Neutrophil (primary cell): ENCODE results near the gene TAAR5.

Source experiments
- H3K27ac ChIP-seq: fragments of 200-600 bp; sonication (generic); 2 replicates; pipeline ENCODE4 v1.5.1; 2016; ENCODE audit warnings: mild to moderate bottlenecking, moderate library complexity
- H3K27me3 ChIP-seq: fragments of 200-600 bp; sonication (generic); 2 replicates; pipeline ENCODE4 v1.6.0; 2016; ENCODE audit warnings: mild to moderate bottlenecking
- H3K36me3 ChIP-seq: fragments of 200-600 bp; sonication (generic); 2 replicates; pipeline ENCODE4 v1.5.1; 2017
- H3K4me1 ChIP-seq, 2 experiments: fragments of 200-600 bp in 1 of 2; sonication (generic) in 1 of 2; 1 replicate in 1 of 2; 2 replicates in 1 of 2; pipeline versions ENCODE4 v1.5.1 to v1.6.1; 2013 to 2016; ENCODE audit warnings: low read depth in 1 of 2, low read length in 1 of 2, mild to moderate bottlenecking in 1 of 2, moderate library complexity in 1 of 2; ENCODE audit not compliant: control insufficient read depth in 1 of 2, insufficient read depth in 1 of 2
- H3K4me3 ChIP-seq, 2 experiments: fragments of 200-600 bp in 1 of 2; sonication (generic) in 1 of 2; 1 replicate in 1 of 2; 2 replicates in 1 of 2; pipeline ENCODE4 v1.5.1; 2013 to 2016; ENCODE audit warnings: low read depth in 1 of 2, low read length in 1 of 2, mild to moderate bottlenecking in 1 of 2, moderate library complexity in 1 of 2
- H3K9me3 ChIP-seq: fragments of 200-600 bp; sonication (generic); 2 replicates; pipeline ENCODE4 v1.5.1; 2016
- TF ChIP-seq, protein P1 (sequence below): fragments of 200-600 bp; sonication (generic); IDR thresholded peaks from 2 replicates; pipeline ENCODE4 v1.5.1; 2016; ENCODE audit warnings: antibody characterized with exemption

Gene TAAR5

DNA sequence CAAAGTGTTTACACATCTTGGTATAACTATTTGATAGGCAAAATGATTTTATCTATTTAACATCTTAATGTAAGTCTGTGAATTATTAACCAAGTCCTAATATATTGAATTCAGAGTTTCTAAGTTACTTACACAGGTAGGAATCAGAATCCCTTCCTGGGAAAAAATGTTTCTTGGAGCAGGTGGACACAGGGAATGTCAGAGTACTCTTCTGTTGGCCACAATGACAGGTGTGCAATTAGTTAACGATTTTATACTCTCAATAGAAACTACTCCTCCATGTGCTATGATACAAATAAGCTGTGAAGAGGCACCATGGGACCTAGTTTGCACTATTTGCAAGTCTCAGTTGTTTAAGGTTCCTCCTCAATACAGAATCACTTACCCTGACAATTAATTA lies 821 bp upstream of the TAAR5 start:
- TF ChIP-seq, protein P1, sequence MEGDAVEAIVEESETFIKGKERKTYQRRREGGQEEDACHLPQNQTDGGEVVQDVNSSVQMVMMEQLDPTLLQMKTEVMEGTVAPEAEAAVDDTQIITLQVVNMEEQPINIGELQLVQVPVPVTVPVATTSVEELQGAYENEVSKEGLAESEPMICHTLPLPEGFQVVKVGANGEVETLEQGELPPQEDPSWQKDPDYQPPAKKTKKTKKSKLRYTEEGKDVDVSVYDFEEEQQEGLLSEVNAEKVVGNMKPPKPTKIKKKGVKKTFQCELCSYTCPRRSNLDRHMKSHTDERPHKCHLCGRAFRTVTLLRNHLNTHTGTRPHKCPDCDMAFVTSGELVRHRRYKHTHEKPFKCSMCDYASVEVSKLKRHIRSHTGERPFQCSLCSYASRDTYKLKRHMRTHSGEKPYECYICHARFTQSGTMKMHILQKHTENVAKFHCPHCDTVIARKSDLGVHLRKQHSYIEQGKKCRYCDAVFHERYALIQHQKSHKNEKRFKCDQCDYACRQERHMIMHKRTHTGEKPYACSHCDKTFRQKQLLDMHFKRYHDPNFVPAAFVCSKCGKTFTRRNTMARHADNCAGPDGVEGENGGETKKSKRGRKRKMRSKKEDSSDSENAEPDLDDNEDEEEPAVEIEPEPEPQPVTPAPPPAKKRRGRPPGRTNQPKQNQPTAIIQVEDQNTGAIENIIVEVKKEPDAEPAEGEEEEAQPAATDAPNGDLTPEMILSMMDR, result no peak
- no peaks in the 10 kb centered on the region for H3K9me3 ChIP-seq
- H3K4me3 ChIP-seq, result no peak overlapping the region
- peaks cover 62 to 80% of the 10 kb centered on the region in 2 experiments for H3K4me1 ChIP-seq
- H3K36me3 ChIP-seq, result no peaks in the 10 kb centered on the region
- no peak overlapping the region for H3K27ac ChIP-seq
- H3K27me3 ChIP-seq, result no peaks in the 10 kb centered on the region

DNA sequence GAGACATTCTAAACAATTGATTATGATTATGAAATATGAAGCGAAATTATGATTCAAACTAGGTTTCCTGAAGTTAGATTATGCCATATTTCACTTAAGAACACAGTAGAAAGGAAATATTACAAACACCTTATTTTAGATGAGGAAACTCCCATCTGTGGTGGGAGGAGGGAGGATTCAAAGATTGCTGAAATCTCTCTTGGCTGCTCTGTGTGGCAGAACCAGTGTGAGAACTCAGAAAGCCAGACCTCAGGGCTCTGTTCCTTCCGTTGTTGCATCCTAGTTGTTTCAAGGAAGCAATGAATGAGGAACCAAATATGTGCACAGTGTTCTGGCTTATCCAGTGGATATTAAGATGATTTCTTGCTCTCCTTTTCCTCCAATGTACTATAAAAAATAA lies 2.1 kb downstream of the TAAR5 start:
- Histone ChIP-seq H3K4me1 (peaks cover 51 to 67% of the 10 kb centered on the region in 2 experiments), H3K27ac (peak overlapping the region; percentile 61)
- TF ChIP-seq, protein P1, result no peak

DNA sequence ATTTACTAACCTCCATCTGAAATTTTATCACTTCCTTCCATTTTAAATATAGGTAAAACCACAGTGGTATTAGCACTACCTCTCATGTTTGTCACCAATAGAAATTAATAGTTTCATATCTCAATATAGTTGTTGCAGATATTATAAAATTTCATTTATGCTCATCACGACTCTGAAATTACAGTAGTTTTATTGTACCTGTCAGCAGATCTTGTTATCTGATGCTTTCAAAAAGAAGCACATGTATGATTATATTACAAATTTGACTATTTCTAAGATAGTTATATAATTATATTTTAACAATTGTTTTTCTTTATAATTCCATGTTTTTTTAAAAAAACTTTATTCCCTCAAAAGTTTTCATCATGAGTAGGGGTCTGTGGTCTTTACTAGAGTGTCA lies 4.8 kb downstream of the TAAR5 start:
- Histone ChIP-seq H3K4me3 (no peak overlapping the region), H3K27ac (no peak overlapping the region), H3K4me1 (peaks cover 27 to 39% of the 10 kb centered on the region in 2 experiments), H3K9me3 (no peaks in the 10 kb centered on the region), H3K27me3 (peaks cover 17% of the 10 kb centered on the region), H3K36me3 (no peaks in the 10 kb centered on the region)
- TF ChIP-seq, protein P1, result no peak

More for the DNA sequence above, 2.1 kb downstream of the TAAR5 start:
- H3K9me3 ChIP-seq, result no peaks in the 10 kb centered on the region
- H3K36me3 ChIP-seq, result no peaks in the 10 kb centered on the region
- peaks cover 6% of the 10 kb centered on the region for H3K27me3 ChIP-seq
- H3K4me3 ChIP-seq, result no peak overlapping the region

DNA sequence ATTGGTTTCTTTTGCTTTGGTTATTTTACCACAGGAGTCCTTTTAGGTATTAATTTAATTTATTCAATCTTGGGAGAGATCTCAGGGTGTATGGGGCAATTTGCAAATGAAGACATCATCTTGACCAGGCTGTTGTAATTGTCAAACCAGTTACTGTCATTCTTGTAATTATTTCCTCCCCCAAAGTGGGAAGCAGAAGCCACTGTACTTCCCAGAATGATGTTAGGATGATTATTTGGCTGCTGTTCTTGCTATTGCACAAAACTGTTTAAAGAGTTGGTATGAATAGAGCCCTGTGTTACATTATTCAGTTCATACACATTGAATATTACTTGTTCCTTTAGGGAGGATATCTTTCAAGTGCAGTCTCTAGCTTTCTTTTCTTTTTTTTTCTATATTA lies 17.8 kb downstream of the TAAR5 start:
- peak overlapping the region; percentile 48 for H3K27ac ChIP-seq
- H3K27me3 ChIP-seq, result peaks cover 32% of the 10 kb centered on the region
- TF ChIP-seq, protein P1, result no peak
- no peak overlapping the region for H3K4me3 ChIP-seq
- H3K36me3 ChIP-seq, result no peaks in the 10 kb centered on the region
- H3K4me1 ChIP-seq, result peaks cover 21 to 27% of the 10 kb centered on the region in 2 experiments
- H3K9me3 ChIP-seq, result no peaks in the 10 kb centered on the region

DNA sequence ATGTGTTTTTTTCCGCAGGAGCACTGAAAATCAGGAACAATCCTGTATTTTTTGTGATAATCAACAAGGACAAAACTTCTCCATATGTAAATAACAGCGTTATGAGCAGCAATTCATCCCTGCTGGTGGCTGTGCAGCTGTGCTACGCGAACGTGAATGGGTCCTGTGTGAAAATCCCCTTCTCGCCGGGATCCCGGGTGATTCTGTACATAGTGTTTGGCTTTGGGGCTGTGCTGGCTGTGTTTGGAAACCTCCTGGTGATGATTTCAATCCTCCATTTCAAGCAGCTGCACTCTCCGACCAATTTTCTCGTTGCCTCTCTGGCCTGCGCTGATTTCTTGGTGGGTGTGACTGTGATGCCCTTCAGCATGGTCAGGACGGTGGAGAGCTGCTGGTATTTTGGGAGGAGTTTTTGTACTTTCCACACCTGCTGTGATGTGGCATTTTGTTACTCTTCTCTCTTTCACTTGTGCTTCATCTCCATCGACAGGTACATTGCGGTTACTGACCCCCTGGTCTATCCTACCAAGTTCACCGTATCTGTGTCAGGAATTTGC lies 19.2 kb downstream of the TAAR5 start, which contains the start of gene TAAR6:
Gene TAAR6, plus strand, starts transcription at position 102 of the 557 bp plus-strand sequence. Its CDS starts 0 bp downstream, at position 102.
- peaks cover 21 to 27% of the 10 kb centered on the region in 2 experiments for H3K4me1 ChIP-seq
- TF ChIP-seq, protein P1, result no peak
- H3K36me3 ChIP-seq, result no peaks in the 10 kb centered on the region
- H3K27ac ChIP-seq, result no peak within 1 kb of the TSS
- H3K4me3 ChIP-seq, result no peak within 1 kb of the TSS
- H3K27me3 ChIP-seq, result peaks cover 32% of the 10 kb centered on the region
- no peaks in the 10 kb centered on the region for H3K9me3 ChIP-seq
